ENCODE results near the gene SMAD5. TPM values are rescaled to one million over a fixed set of nuclear protein-coding genes. Genes with fewer than 3 reads are reported as not detected.

SMAD5 gene
- total and polyA plus RNA-seq, 5 donors from 2014 or later = 3.5 to 12.0 (median 4.5) TPM

DNA sequence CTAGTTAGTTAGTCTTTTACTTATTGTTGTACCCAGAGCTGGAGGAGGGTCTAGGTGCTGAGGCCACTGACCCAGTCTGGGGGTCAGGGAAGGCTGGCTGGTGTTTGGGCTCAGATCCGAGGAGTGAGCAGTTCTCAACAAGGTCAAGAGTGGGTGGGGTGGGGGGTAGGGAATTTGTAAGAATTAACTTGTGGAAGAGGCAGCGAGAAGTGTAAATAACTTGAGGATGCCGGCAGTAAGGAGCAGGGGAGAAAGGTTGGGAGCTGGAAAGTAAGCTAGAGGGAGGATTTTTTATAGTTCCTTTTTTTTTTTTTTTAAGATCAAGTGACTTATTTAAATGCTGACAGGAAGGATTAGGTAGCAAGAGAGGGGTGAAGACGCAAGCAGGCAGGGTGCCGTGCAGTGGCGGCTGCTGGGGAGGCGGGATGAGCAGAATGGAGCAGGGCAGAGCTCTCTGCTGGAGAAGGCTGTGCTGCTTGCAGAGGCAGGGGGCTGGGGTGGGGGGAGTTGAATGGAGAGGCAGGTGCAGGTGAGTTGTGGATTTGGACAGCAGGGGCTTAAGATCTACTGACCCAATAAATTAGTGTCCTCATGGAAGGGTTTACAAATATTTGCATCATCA is 95.6 kb downstream of the SMAD5 start:
- Histone ChIP-seq H3K4me3 (ENCODE audit: low read depth, low read length) (no peak overlapping the region), H3K36me3 (ENCODE audit: control insufficient read depth, insufficient read depth, low read length) (no peaks in the 10 kb centered on the region), H3K27me3 (ENCODE audit: control insufficient read depth, insufficient read depth, low read length) (no peaks in the 10 kb centered on the region), H3K27ac (ENCODE audit: insufficient read depth, low read length, poor library complexity, severe bottlenecking) (no peak overlapping the region), H3K9me3 (ENCODE audit: control insufficient read depth in 2 of 2, low read length in 2 of 2) (no peaks in the 10 kb centered on the region), H3K4me1 (ENCODE audit: control insufficient read depth, insufficient read depth, low read length, poor library complexity, severe bottlenecking) (no peaks in the 10 kb centered on the region)
- Mint-ChIP-seq H3K27ac (no peak overlapping the region), H3K4me1 (no peaks in the 10 kb centered on the region), H3K9me3 (peaks cover 0 to 5% (median 0%) of the 10 kb centered on the region in 7 donors), H3K4me3 (no peak overlapping the region), H3K36me3 (no peaks in the 10 kb centered on the region), H3K27me3 (peaks cover 4% of the 10 kb centered on the region)
- ATAC-seq (ENCODE audit: low read depth in 2 of 2) = no peak
- no peak for DNase-seq

DNA sequence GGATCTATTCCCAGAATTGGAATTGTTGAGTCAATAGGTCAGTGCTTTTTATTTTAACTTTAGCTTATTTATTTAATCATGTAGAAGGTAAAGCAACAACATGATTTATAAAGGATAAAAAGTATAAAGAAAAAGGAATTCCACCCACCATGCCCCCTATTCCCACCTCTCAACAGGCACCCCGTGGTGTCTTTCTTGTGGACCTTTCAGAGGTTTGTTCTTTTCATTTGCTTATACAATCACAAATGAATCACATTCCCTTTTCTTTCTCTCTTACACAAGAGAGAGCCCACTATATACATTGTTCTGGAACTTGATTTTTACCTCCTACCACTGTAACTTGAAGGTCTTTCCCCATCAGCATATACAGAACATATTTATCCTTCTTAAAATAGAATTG is 97.5 kb downstream of the SMAD5 start:
- H3K36me3 Mint-ChIP-seq = no peaks in the 10 kb centered on the region
- DNase-seq = no peak
- Histone ChIP-seq H3K4me3 (ENCODE audit: low read depth, low read length) (no peak overlapping the region), H3K9me3 (ENCODE audit: control insufficient read depth in 2 of 2, low read length in 2 of 2) (no peaks in the 10 kb centered on the region), H3K36me3 (ENCODE audit: control insufficient read depth, insufficient read depth, low read length) (no peaks in the 10 kb centered on the region), H3K27me3 (ENCODE audit: control insufficient read depth, insufficient read depth, low read length) (no peaks in the 10 kb centered on the region), H3K4me1 (ENCODE audit: control insufficient read depth, insufficient read depth, low read length, poor library complexity, severe bottlenecking) (no peaks in the 10 kb centered on the region), H3K27ac (ENCODE audit: insufficient read depth, low read length, poor library complexity, severe bottlenecking) (no peak overlapping the region)
- no peak overlapping the region for H3K27ac Mint-ChIP-seq
- no peak overlapping the region for H3K4me3 Mint-ChIP-seq
- H3K27me3 Mint-ChIP-seq = peaks cover 4% of the 10 kb centered on the region
- no peaks in the 10 kb centered on the region for H3K4me1 Mint-ChIP-seq
- H3K9me3 Mint-ChIP-seq = no peaks in the 10 kb centered on the region
- no peak for ATAC-seq (ENCODE audit: low read depth in 2 of 2)

DNA sequence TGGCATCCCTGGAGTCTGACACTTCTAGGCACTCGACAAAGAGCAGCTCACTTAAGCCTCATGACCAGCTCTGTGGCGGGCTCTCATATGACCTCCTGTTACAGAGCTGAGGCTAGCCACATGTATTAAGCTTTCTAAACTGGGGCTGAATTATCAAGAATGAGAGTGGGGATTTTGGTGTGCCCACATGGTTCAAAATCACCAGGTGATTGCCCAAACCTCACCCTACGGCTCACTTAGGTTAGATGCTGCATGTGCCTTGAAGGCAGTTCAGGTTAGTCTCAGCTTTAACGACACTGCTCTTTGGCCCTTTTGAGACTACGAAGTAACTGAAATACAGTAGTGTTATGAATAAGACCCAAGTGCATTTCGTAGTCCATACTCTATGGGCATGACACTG is 99.7 kb downstream of the SMAD5 start:
- Histone ChIP-seq H3K27me3 (ENCODE audit: control insufficient read depth, insufficient read depth, low read length) (no peaks in the 10 kb centered on the region), H3K36me3 (ENCODE audit: control insufficient read depth, insufficient read depth, low read length) (no peaks in the 10 kb centered on the region), H3K4me1 (ENCODE audit: control insufficient read depth, insufficient read depth, low read length, poor library complexity, severe bottlenecking) (no peaks in the 10 kb centered on the region), H3K27ac (ENCODE audit: insufficient read depth, low read length, poor library complexity, severe bottlenecking) (no peak overlapping the region), H3K4me3 (ENCODE audit: low read depth, low read length) (no peak overlapping the region), H3K9me3 (ENCODE audit: control insufficient read depth in 2 of 2, low read length in 2 of 2) (no peaks in the 10 kb centered on the region)
- ATAC-seq (ENCODE audit: low read depth in 2 of 2) (no peak), DNase-seq (no peak)
- no peaks in the 10 kb centered on the region for H3K9me3 Mint-ChIP-seq
- H3K27me3 Mint-ChIP-seq = peaks cover 4% of the 10 kb centered on the region
- H3K4me1 Mint-ChIP-seq = no peaks in the 10 kb centered on the region
- no peak overlapping the region for H3K4me3 Mint-ChIP-seq
- H3K36me3 Mint-ChIP-seq = no peaks in the 10 kb centered on the region
- H3K27ac Mint-ChIP-seq = no peak overlapping the region

Other genes starting within 250 kb of the SMAD5 start
- not detected for gene IL9, start 237.0 kb upstream of the SMAD5 start, total RNA-seq
- gene IL9, start 237.0 kb upstream of the SMAD5 start, polyA plus RNA-seq = not detected
- gene LECT2, start 177.9 kb upstream of the SMAD5 start, total RNA-seq = not detected
- gene LECT2, start 177.9 kb upstream of the SMAD5 start, polyA plus RNA-seq = not detected
- gene TGFBI, start 103.9 kb upstream of the SMAD5 start, total RNA-seq = 3.7 TPM
- 1 to 10 TPM; 1.5 to 2.5 (median 2.1) TPM for gene TGFBI, start 103.9 kb upstream of the SMAD5 start, polyA plus RNA-seq
- gene SMIM32, start 60.3 kb downstream of the SMAD5 start, total RNA-seq = not detected
- not detected for gene SMIM32, start 60.3 kb downstream of the SMAD5 start, polyA plus RNA-seq
- not detected for gene TRPC7, start 232.7 kb downstream of the SMAD5 start, total RNA-seq
- not detected for gene TRPC7, start 232.7 kb downstream of the SMAD5 start, polyA plus RNA-seq